ENCODE data around the gene SLC38A1.

The SLC38A1 gene

DNA sequence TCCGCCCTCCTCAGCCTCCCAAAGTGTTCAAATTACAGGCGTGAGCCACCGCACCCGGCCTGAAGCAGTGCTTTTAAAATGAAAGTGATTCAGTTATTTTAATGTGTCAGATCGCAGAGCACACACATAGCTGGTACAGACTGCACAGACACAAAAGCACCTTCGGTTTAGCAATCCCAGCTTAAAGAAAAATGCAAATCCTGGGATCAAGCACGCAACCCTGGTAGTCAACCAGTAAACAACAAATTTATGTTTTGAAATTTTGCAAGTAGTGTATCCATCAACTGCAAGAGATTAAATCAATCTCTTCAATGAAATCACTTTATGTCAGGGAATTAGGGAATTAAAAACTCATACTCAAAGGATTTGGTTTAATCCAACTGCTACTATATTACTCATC is 28.4 kb downstream of the SLC38A1 start:
- TF ChIP-seq SIN3A (IDR thresholded peaks at IDR 0.05; ENCODE audit: borderline replicate concordance, insufficient read depth, low read length) (no peak), FOXP2 (optimal IDR thresholded peaks at IDR 0.05; ENCODE audit: borderline replicate concordance, extremely low read depth, extremely low read length, insufficient read depth) (no peak), TAF1 (IDR thresholded peaks at IDR 0.05; ENCODE audit: borderline replicate concordance, insufficient read depth, low read length) (no peak), POLR2AphosphoS5 (IDR thresholded peaks at IDR 0.05; ENCODE audit: low read depth, low read length) (no peak)
- TF ChIP-seq, protein P1, sequence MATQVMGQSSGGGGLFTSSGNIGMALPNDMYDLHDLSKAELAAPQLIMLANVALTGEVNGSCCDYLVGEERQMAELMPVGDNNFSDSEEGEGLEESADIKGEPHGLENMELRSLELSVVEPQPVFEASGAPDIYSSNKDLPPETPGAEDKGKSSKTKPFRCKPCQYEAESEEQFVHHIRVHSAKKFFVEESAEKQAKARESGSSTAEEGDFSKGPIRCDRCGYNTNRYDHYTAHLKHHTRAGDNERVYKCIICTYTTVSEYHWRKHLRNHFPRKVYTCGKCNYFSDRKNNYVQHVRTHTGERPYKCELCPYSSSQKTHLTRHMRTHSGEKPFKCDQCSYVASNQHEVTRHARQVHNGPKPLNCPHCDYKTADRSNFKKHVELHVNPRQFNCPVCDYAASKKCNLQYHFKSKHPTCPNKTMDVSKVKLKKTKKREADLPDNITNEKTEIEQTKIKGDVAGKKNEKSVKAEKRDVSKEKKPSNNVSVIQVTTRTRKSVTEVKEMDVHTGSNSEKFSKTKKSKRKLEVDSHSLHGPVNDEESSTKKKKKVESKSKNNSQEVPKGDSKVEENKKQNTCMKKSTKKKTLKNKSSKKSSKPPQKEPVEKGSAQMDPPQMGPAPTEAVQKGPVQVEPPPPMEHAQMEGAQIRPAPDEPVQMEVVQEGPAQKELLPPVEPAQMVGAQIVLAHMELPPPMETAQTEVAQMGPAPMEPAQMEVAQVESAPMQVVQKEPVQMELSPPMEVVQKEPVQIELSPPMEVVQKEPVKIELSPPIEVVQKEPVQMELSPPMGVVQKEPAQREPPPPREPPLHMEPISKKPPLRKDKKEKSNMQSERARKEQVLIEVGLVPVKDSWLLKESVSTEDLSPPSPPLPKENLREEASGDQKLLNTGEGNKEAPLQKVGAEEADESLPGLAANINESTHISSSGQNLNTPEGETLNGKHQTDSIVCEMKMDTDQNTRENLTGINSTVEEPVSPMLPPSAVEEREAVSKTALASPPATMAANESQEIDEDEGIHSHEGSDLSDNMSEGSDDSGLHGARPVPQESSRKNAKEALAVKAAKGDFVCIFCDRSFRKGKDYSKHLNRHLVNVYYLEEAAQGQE (IDR thresholded peaks at IDR 0.05; ENCODE audit: insufficient read depth in 1 of 2, low read depth in 2 of 2, low read length in 2 of 2): no peak

DNA sequence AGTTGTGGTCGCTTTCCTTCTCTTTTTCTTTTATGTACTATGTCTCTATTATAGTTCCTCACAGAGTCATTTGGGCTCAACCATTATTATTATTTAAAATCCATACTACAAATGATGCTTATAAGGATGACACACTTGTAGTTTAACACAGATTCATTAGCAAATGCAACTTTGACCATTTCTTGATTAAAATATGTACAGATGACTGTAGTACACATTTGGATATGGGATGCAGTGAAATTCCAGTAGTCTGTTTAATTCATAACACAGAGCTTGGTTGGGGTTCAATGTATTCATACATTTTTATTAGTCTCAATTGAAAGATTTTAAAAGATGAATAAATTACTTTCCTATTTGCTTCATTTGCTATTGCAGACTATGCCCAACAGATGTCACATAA is 30.0 kb downstream of the SLC38A1 start:
- TF ChIP-seq TAF1 (IDR thresholded peaks at IDR 0.05; ENCODE audit: borderline replicate concordance, insufficient read depth, low read length) (no peak), POLR2AphosphoS5 (IDR thresholded peaks at IDR 0.05; ENCODE audit: low read depth, low read length) (no peak), SIN3A (IDR thresholded peaks at IDR 0.05; ENCODE audit: borderline replicate concordance, insufficient read depth, low read length) (no peak)
- TF ChIP-seq, protein P1 (IDR thresholded peaks at IDR 0.05; ENCODE audit: insufficient read depth in 1 of 2, low read depth in 2 of 2, low read length in 2 of 2): no peak

DNA sequence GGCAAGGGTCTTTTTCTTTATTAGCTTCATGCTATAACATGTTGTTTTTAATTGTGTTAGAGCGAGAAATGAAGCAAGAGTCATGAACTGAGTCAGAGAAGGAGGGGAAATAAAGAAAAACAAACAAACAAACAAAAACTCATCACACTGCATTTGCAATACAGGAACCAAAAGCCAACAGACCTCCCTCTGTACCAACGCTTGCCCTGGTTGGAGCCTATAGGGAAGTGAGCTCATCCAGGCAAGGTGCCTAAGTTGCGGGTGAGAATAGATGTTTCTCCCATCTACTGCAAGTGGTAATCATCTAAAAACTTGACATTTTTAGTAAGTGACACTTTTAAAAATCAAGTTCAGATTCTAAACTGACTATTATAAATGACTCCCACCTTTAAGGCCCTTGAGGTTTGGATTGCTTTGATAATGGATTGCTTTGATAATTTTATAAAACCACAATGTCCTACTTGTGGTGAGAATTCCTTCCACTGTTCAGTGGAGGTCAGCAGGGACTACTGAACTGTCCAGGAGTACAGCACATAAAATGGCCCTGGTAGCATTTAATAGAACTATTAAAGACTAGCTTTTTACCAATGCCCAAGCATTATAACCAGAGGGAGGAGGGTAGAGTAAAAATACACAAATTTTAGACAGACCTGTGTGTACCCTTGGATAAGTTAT is 31.3 kb downstream of the SLC38A1 start:
- TF ChIP-seq SIN3A (IDR thresholded peaks at IDR 0.05; ENCODE audit: borderline replicate concordance, insufficient read depth, low read length): no peak
- TF ChIP-seq TAF1 (IDR thresholded peaks at IDR 0.05; ENCODE audit: borderline replicate concordance, insufficient read depth, low read length): no peak
- no peak for TF ChIP-seq POLR2AphosphoS5 (IDR thresholded peaks at IDR 0.05; ENCODE audit: low read depth, low read length)
- TF ChIP-seq, protein P1 (IDR thresholded peaks at IDR 0.05; ENCODE audit: insufficient read depth in 1 of 2, low read depth in 2 of 2, low read length in 2 of 2): no peak
- TF ChIP-seq FOXP2 (optimal IDR thresholded peaks at IDR 0.05; ENCODE audit: borderline replicate concordance, extremely low read depth, extremely low read length, insufficient read depth): no peak

DNA sequence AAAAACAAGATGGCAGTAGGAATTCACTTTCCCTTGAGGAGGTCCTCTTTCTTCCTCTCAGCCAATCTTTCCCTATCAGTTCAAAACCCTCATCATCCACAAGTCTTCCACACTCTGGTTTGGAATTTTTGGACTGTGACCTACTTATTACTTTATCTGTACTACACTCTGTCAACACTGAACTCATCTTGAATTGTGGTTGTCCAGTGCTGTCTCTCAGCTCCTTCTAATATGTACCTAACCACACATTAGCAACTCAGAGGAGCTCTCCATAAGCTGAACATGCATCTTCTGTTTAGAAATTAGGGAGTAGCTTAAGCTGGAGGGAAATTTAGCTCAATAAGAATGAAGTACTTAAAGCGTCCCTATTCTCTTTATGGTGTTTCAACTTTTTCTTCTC is 34.8 kb downstream of the SLC38A1 start:
- TF ChIP-seq, protein P1 (IDR thresholded peaks at IDR 0.05; ENCODE audit: insufficient read depth in 1 of 2, low read depth in 2 of 2, low read length in 2 of 2): no peak
- TF ChIP-seq SIN3A (IDR thresholded peaks at IDR 0.05; ENCODE audit: borderline replicate concordance, insufficient read depth, low read length) (no peak), FOXP2 (optimal IDR thresholded peaks at IDR 0.05; ENCODE audit: borderline replicate concordance, extremely low read depth, extremely low read length, insufficient read depth) (no peak)

DNA sequence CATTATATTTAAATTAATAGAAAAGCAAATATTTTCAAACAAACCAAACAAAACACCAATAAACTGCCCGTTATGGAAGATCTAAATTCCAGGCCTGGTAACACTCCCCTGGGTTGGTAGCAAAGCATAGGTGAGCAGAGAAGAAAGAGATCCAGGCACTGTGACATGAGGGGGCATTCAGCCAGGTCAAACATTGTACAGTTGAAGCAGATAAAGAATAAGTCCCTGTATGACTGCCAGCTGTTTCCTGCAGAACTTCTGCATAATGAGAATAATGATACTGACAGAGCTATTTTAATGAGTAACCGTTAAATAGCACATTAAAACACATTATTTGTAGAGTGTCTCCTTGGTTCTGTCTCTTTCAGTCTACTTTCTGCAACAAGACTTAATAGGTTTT is 35.4 kb downstream of the SLC38A1 start:
- no peak for TF ChIP-seq POLR2AphosphoS5 (IDR thresholded peaks at IDR 0.05; ENCODE audit: low read depth, low read length)
- TF ChIP-seq FOXP2 (optimal IDR thresholded peaks at IDR 0.05; ENCODE audit: borderline replicate concordance, extremely low read depth, extremely low read length, insufficient read depth): no peak
- TF ChIP-seq SIN3A (IDR thresholded peaks at IDR 0.05; ENCODE audit: borderline replicate concordance, insufficient read depth, low read length): no peak
- TF ChIP-seq, protein P1 (IDR thresholded peaks at IDR 0.05; ENCODE audit: insufficient read depth in 1 of 2, low read depth in 2 of 2, low read length in 2 of 2): no peak
- no peak for TF ChIP-seq TAF1 (IDR thresholded peaks at IDR 0.05; ENCODE audit: borderline replicate concordance, insufficient read depth, low read length)
